Lower leg skin (tissue), 3 donors: ENCODE results near the gene CSNK2A2.

Experiments used
- CTCF ChIP-seq, 3 donors: fragments of 450-650 bp; IDR thresholded peaks; one replicate each; pipeline ENCODE4 v1.5.1; 2016; ENCODE audit warnings: antibody characterized with exemption in 3 of 3, mild to moderate bottlenecking in 3 of 3, moderate library complexity in 2 of 3
- POLR2A ChIP-seq, 2 donors: fragments of 450-650 bp; IDR thresholded peaks; one replicate each; pipeline ENCODE4 v1.6.1; 2016 to 2017; ENCODE audit warnings: antibody characterized with exemption in 2 of 2, mild to moderate bottlenecking in 1 of 2, moderate library complexity in 1 of 2

- TF ChIP-seq CTCF (IDR thresholded peaks at IDR 0.05) (no peak), POLR2A (IDR thresholded peaks at IDR 0.05) (no peak)
These were observed 70.3 kb downstream of the CSNK2A2 start for GRCh38 chr16:58127634-58128033.
